AG10803 (cell line): Measurements from ENCODE around the gene NUDC.

Source experiments
- DNase-seq: peaks from one replicate; pipeline ENCODE4 v3.0.0; 2010; ENCODE audit warnings: low read depth
- H3K4me3 ChIP-seq: 2 replicates; pipeline ENCODE4 v1.5.1; 2011; ENCODE audit warnings: mild to moderate bottlenecking, low read length, control low read depth
- TF ChIP-seq, protein P1 (sequence below): conservative IDR thresholded peaks from 2 replicates; pipeline ENCODE4 v1.5.1; 2011; ENCODE audit warnings: mild to moderate bottlenecking, low read length, control low read depth, inconsistent platforms

The NUDC gene

GRCh38 chr1:26900815-26901511, 20.6 kb upstream of the NUDC start:
- DNase-seq, result no peak
- H3K4me3 ChIP-seq, result peak overlapping the region; percentile 99

DNA sequence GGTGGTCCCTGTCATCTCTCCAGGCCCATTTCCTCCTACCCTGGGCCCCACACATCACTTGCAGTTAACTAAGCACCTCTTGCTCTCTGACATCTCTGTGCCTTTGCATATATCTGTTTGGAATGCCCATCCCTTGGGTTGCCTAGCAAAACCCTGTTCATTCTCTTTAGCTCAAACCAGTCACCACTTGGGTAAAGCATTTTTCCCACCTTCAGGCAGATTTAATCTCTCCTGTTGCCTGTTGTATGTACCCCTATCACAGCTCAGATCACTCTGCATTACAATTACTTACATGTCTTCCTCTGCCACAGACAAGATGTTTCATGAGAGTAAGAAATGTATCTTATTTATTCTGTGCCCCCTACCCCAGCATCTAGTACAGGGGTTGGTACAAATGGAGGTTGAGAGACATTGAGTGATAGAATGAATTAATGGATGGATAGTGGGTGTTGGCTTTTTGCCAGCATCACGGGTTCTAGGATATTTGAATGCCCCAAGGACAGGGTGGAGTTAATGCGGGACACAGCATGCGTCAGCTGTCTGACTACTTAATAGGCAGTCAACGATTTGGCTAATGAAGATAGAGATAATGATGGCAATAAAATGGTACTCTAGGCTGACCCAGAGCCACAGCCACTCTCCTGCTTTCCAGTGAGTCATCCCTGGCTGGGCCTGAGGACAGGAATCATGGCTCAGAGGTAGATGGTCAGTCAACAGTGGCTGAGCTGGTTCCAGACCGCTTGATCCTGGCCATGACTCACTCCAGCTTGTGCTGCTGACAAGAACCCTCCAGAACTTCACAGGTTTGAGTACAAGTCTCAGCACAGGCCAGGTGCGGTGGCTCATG, 14.2 kb upstream of the NUDC start:
- no peak overlapping the region for H3K4me3 ChIP-seq
- TF ChIP-seq, protein P1, sequence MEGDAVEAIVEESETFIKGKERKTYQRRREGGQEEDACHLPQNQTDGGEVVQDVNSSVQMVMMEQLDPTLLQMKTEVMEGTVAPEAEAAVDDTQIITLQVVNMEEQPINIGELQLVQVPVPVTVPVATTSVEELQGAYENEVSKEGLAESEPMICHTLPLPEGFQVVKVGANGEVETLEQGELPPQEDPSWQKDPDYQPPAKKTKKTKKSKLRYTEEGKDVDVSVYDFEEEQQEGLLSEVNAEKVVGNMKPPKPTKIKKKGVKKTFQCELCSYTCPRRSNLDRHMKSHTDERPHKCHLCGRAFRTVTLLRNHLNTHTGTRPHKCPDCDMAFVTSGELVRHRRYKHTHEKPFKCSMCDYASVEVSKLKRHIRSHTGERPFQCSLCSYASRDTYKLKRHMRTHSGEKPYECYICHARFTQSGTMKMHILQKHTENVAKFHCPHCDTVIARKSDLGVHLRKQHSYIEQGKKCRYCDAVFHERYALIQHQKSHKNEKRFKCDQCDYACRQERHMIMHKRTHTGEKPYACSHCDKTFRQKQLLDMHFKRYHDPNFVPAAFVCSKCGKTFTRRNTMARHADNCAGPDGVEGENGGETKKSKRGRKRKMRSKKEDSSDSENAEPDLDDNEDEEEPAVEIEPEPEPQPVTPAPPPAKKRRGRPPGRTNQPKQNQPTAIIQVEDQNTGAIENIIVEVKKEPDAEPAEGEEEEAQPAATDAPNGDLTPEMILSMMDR, result no peak
- peak; percentile 72 for DNase-seq

More at GRCh38 chr1:26900815-26901511, 20.6 kb upstream of the NUDC start:
- TF ChIP-seq, protein P1, result no peak

- TF ChIP-seq, protein P1, result no peak
- no peak for DNase-seq
- no peak overlapping the region for H3K4me3 ChIP-seq
Observed at GRCh38 chr1:26909951-26910342, 11.6 kb upstream of the NUDC start.

DNA sequence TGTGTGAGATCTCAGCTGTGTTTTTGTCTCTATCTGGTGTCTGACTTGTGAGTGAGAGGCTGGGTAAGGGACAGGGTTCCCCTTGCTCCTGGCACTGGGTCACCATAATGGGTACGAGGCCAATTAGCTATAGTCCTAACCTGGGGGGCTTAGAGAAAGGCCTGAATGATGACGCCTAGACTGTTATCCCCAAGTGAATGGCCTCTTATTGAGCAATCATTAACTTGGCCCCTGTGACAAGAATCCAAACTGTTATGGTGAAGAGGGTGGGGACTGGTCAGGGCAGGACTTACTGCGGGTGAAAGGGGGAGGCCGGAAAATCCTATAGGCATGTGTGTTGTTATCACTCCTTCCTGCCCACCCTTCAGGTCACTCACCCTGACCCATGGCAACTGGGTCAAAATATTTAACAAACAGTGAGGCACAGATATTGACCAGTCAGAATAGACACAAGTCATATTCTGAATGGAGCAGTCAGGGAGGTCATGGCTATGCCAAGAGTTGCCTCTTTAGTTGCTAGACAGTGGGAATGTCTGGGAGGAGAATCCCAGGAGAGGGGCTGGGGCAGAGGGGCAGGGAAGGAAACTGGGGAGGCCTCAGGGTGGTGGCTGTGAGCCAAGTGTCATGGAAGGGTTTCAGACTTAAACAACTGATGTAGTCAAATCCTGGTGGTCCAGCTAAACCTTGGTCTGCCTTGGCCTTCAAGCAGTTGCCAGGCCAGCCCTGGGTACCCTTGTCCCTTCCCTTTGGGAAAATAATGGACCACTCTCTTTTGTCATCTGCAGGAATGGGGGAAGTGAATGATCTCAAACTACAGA, 11.0 kb upstream of the NUDC start:
- TF ChIP-seq, protein P1, result no peak
- H3K4me3 ChIP-seq, result no peak overlapping the region
- no peak for DNase-seq

DNA sequence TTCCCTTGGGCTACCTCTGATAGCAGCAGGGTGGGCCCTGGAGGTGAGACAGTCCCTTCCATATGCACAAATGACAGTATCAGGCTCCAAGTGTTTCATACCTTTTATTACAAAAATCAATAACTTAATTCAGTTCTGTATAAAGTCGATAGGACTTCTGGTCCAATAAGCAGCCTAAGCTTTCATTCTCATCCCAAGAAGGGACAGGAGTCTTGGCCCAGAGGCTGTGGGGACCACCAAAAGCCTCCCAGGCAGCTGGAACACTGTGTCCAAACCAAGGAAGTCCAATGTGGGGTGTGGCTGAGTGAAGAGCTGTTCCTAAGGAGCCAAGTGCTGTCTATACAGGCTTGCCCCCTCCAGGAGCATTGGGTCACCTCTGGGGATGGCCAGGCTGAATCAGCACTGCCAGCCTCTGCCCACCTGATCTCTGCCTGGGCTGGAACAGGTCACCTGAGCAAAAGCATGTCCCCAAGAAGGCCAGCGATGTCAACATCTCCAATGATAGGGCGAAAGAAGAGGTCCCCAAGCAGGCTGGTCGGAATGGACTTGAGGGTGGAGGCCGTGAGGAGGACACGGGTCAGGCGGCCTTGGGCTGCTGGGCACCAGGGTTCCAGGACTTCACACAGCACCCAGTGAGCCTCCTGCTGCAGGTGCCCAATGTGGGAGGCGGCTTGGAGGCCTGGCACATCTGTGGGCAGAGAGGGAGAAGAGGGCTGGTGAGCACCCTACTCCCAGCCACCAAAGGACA, 10.0 kb upstream of the NUDC start:
- H3K4me3 ChIP-seq, result no peak overlapping the region
- DNase-seq, result no peak
- TF ChIP-seq, protein P1, result no peak

- H3K4me3 ChIP-seq, result no peak overlapping the region
- no peak for DNase-seq
- TF ChIP-seq, protein P1, result no peak
Observed at GRCh38 chr1:26912147-26912490, 9.4 kb upstream of the NUDC start.
